Chondrocyte (in vitro differentiated cells): ENCODE data around the gene COCH. TPM values are rescaled to one million over a fixed set of nuclear protein-coding genes. Genes with fewer than 3 reads are reported as not detected.

Experiments
- DNase-seq: peaks from one replicate; pipeline ENCODE4 v3.0.0; 2021; ENCODE audit warnings: mixed read lengths, low spot score
- H3K27ac Mint-ChIP-seq: one replicate; pipeline ENCODE4 v1.8.0; 2021; ENCODE audit warnings: mild to moderate bottlenecking, moderate library complexity, mixed read lengths; ENCODE audit not compliant: unreplicated experiment
- H3K27me3 Mint-ChIP-seq: 2 replicates; pipeline ENCODE4 v1.8.0; 2021; ENCODE audit warnings: low read depth, mixed read lengths
- H3K36me3 Mint-ChIP-seq: 2 replicates; pipeline ENCODE4 v1.8.0; 2021; ENCODE audit warnings: low read depth, mixed read lengths
- H3K4me1 Mint-ChIP-seq: 2 replicates; pipeline ENCODE4 v1.8.0; 2021; ENCODE audit warnings: low read depth, mild to moderate bottlenecking, mixed read lengths
- H3K4me3 Mint-ChIP-seq: one replicate; pipeline ENCODE4 v1.8.0; 2021; ENCODE audit warnings: mild to moderate bottlenecking, moderate library complexity, mixed read lengths; ENCODE audit not compliant: unreplicated experiment
- H3K9me3 Mint-ChIP-seq: 2 replicates; pipeline ENCODE4 v1.8.0; 2021; ENCODE audit warnings: low read depth, mixed read lengths
- CTCF ChIP-seq: fragments of 200-600 bp; sonication (generic); IDR thresholded peaks from 2 replicates; pipeline ENCODE4 v1.5.0; 2021; ENCODE audit warnings: antibody characterized with exemption, mild to moderate bottlenecking, moderate library complexity
- total RNA-seq: library from RNA; stranded (reverse); gene quantifications from 3 replicates; pipeline ENCODE4 v1.2.1, GENCODE V29; 2021

COCH gene
- total RNA-seq, 1 donor from 2014 or later, result 14.7 TPM

GRCh38 chr14:30853946-30854345 lies 20.4 kb upstream of the COCH start:
- H3K36me3 Mint-ChIP-seq, result no peaks in the 10 kb centered on the region
- no peak for DNase-seq
- no peak overlapping the region for H3K27ac Mint-ChIP-seq
- H3K9me3 Mint-ChIP-seq, result no peaks in the 10 kb centered on the region
- no peaks in the 10 kb centered on the region for H3K4me1 Mint-ChIP-seq
- TF ChIP-seq CTCF, result no peak
- peaks cover 17% of the 10 kb centered on the region for H3K27me3 Mint-ChIP-seq
- no peak overlapping the region for H3K4me3 Mint-ChIP-seq

- DNase-seq, result no peak
- H3K9me3 Mint-ChIP-seq, result no peaks in the 10 kb centered on the region
- TF ChIP-seq CTCF, result no peak
- H3K27ac Mint-ChIP-seq, result no peak overlapping the region
- H3K4me1 Mint-ChIP-seq, result no peaks in the 10 kb centered on the region
- H3K27me3 Mint-ChIP-seq, result peaks cover 12% of the 10 kb centered on the region
- no peaks in the 10 kb centered on the region for H3K36me3 Mint-ChIP-seq
- H3K4me3 Mint-ChIP-seq, result no peak overlapping the region
Observed at GRCh38 chr14:30854492-30854891, 19.9 kb upstream of the COCH start.

- H3K27ac Mint-ChIP-seq, result no peak overlapping the region
- H3K9me3 Mint-ChIP-seq, result no peaks in the 10 kb centered on the region
- TF ChIP-seq CTCF, result no peak
- H3K4me1 Mint-ChIP-seq, result no peaks in the 10 kb centered on the region
- H3K27me3 Mint-ChIP-seq, result peaks cover 6% of the 10 kb centered on the region
- no peaks in the 10 kb centered on the region for H3K36me3 Mint-ChIP-seq
- H3K4me3 Mint-ChIP-seq, result no peak overlapping the region
- DNase-seq, result no peak
Observed at GRCh38 chr14:30855345-30856037, 18.9 kb upstream of the COCH start.

GRCh38 chr14:30861200-30861599 lies 13.2 kb upstream of the COCH start:
- Mint-ChIP-seq H3K27ac (no peak overlapping the region), H3K4me3 (no peak overlapping the region), H3K27me3 (peaks cover 8% of the 10 kb centered on the region), H3K36me3 (no peaks in the 10 kb centered on the region), H3K4me1 (no peaks in the 10 kb centered on the region), H3K9me3 (no peaks in the 10 kb centered on the region)
- no peak for DNase-seq
- TF ChIP-seq CTCF, result no peak

GRCh38 chr14:30864934-30865333 lies 9.4 kb upstream of the COCH start:
- H3K36me3 Mint-ChIP-seq, result no peaks in the 10 kb centered on the region
- peaks cover 8% of the 10 kb centered on the region for H3K27me3 Mint-ChIP-seq
- no peak for TF ChIP-seq CTCF
- H3K9me3 Mint-ChIP-seq, result no peaks in the 10 kb centered on the region
- no peak for DNase-seq
- H3K4me1 Mint-ChIP-seq, result no peaks in the 10 kb centered on the region
- H3K27ac Mint-ChIP-seq, result no peak overlapping the region
- H3K4me3 Mint-ChIP-seq, result no peak overlapping the region
